ENCODE measurements around the gene ZNF133.

DNA sequence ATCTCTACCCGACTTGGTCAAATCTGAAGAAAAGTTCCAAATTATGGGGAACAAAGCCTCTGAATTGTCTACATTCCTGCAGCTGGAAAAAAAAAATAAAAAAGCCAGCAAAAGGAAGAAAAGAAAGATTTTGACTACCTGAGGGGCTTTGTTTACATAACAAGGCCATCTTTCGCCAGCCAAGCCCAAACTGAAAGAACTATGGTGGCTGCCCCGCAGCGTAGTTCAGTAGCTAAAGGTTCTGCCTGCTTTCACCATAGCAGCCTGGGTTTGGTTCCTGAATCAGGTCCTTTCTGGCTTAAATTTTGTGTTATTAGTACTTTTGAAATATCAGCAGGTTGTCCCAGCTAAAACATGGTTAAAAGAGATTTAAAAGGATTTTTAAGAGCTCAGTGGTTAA, 35.4 kb downstream of the ZNF133 start:
- TF ChIP-seq, protein P1, sequence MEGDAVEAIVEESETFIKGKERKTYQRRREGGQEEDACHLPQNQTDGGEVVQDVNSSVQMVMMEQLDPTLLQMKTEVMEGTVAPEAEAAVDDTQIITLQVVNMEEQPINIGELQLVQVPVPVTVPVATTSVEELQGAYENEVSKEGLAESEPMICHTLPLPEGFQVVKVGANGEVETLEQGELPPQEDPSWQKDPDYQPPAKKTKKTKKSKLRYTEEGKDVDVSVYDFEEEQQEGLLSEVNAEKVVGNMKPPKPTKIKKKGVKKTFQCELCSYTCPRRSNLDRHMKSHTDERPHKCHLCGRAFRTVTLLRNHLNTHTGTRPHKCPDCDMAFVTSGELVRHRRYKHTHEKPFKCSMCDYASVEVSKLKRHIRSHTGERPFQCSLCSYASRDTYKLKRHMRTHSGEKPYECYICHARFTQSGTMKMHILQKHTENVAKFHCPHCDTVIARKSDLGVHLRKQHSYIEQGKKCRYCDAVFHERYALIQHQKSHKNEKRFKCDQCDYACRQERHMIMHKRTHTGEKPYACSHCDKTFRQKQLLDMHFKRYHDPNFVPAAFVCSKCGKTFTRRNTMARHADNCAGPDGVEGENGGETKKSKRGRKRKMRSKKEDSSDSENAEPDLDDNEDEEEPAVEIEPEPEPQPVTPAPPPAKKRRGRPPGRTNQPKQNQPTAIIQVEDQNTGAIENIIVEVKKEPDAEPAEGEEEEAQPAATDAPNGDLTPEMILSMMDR (IDR thresholded peaks at IDR 0.05), result no peak
- no peak for TF ChIP-seq POLR2A (IDR thresholded peaks at IDR 0.05)

Measured in heart left ventricle (tissue), 13 donors.